ENCODE results near the gene NUDT14. TPM values are rescaled to one million over a fixed set of nuclear protein-coding genes. Genes with fewer than 3 reads are reported as not detected.

The NUDT14 gene
- polyA plus RNA-seq, 3 donors = 22.0 to 37.4 (median 23.9) TPM

- peak overlapping the region in 2 of 7 donors; percentile 6 to 50 for H3K27ac Mint-ChIP-seq
- Histone ChIP-seq H4K20me1 (ENCODE audit: insufficient read depth, low read length) (peaks cover 3% of the 10 kb centered on the region), H3K9me3 (replicated peaks in 1 of 2; ENCODE audit: control insufficient read depth in 1 of 2, insufficient read depth in 1 of 2, low read length in 2 of 2) (peaks cover 0 to 3% of the 10 kb centered on the region in 2 donors), H3K27me3 (ENCODE audit: control insufficient read depth in 2 of 2, insufficient read depth in 2 of 2, low read length in 2 of 2) (no peaks in the 10 kb centered on the region), H2AFZ (ENCODE audit: insufficient read depth, low read depth, low read length, poor library complexity, severe bottlenecking) (no peak overlapping the region), H3K36me3 (replicated peaks in 1 of 2; ENCODE audit: control insufficient read depth in 1 of 2, insufficient read depth in 2 of 2, low read length in 2 of 2) (peaks cover 55 to 77% of the 10 kb centered on the region in 2 donors), H3K4me1 (ENCODE audit: control insufficient read depth in 1 of 2, insufficient read depth in 2 of 2, low read length in 2 of 2) (no peaks in the 10 kb centered on the region), H3K27ac (ENCODE audit: low read depth in 1 of 2, low read length in 2 of 2) (no peak overlapping the region), H3K4me2 (replicated peaks; ENCODE audit: extremely low read depth, low read length, poor library complexity, severe bottlenecking) (no peak overlapping the region), H3K4me3 (replicated peaks in 1 of 3; ENCODE audit: low read depth in 2 of 3, low read length in 3 of 3) (no peak overlapping the region), H3K9ac (ENCODE audit: insufficient read depth, low read length, poor library complexity, severe bottlenecking) (no peak overlapping the region), H3K79me2 (ENCODE audit: insufficient read depth, low read length) (no peaks in the 10 kb centered on the region)
- 96% methylated on average over 15 of the region's 18 CpGs for WGBS (ENCODE audit: insufficient coverage)
- H3K36me3 Mint-ChIP-seq = peaks cover 31 to 62% of the 10 kb centered on the region in 2 donors
- TF ChIP-seq CTCF (IDR thresholded peaks at IDR 0.05) = no peak
- no peaks in the 10 kb centered on the region for H3K4me1 Mint-ChIP-seq
- no peak for DNase-seq
- peaks cover 0 to 6% (median 2%) of the 10 kb centered on the region in 7 donors for H3K9me3 Mint-ChIP-seq
- H3K27me3 Mint-ChIP-seq (ENCODE audit: low read depth in 3 of 3) = peaks cover 0 to 2% (median 0%) of the 10 kb centered on the region in 3 donors
- intact Hi-C loops (cut with micrococcal nuclease) = no loop called here
- H3K4me3 Mint-ChIP-seq = no peak overlapping the region
Measured at GRCh38 chr14:105212541-105213300, 31.6 kb upstream of the NUDT14 start.

GRCh38 chr14:105211758-105212089 is 30.6 kb upstream of the NUDT14 start:
- Mint-ChIP-seq H3K36me3 (peaks cover 23 to 52% of the 10 kb centered on the region in 2 donors), H3K4me1 (no peaks in the 10 kb centered on the region), H3K27ac (no peak overlapping the region), H3K27me3 (ENCODE audit: low read depth in 3 of 3) (peaks cover 0 to 1% (median 0%) of the 10 kb centered on the region in 3 donors), H3K9me3 (peaks cover 0 to 3% (median 0%) of the 10 kb centered on the region in 7 donors), H3K4me3 (no peak overlapping the region)
- Histone ChIP-seq H3K9me3 (replicated peaks in 1 of 2; ENCODE audit: control insufficient read depth in 1 of 2, insufficient read depth in 1 of 2, low read length in 2 of 2) (peaks cover 0 to 3% of the 10 kb centered on the region in 2 donors), H3K36me3 (replicated peaks in 1 of 2; ENCODE audit: control insufficient read depth in 1 of 2, insufficient read depth in 2 of 2, low read length in 2 of 2) (peaks cover 45 to 67% of the 10 kb centered on the region in 2 donors), H3K27me3 (ENCODE audit: control insufficient read depth in 2 of 2, insufficient read depth in 2 of 2, low read length in 2 of 2) (no peaks in the 10 kb centered on the region), H3K9ac (ENCODE audit: insufficient read depth, low read length, poor library complexity, severe bottlenecking) (no peak overlapping the region), H3K4me1 (ENCODE audit: control insufficient read depth in 1 of 2, insufficient read depth in 2 of 2, low read length in 2 of 2) (no peaks in the 10 kb centered on the region), H4K20me1 (ENCODE audit: insufficient read depth, low read length) (peaks cover 3% of the 10 kb centered on the region), H3K79me2 (ENCODE audit: insufficient read depth, low read length) (no peaks in the 10 kb centered on the region), H2AFZ (ENCODE audit: insufficient read depth, low read depth, low read length, poor library complexity, severe bottlenecking) (no peak overlapping the region), H3K27ac (ENCODE audit: low read depth in 1 of 2, low read length in 2 of 2) (no peak overlapping the region), H3K4me3 (replicated peaks in 1 of 3; ENCODE audit: low read depth in 2 of 3, low read length in 3 of 3) (no peak overlapping the region), H3K4me2 (replicated peaks; ENCODE audit: extremely low read depth, low read length, poor library complexity, severe bottlenecking) (no peak overlapping the region)
- DNase-seq = no peak
- intact Hi-C loops (cut with micrococcal nuclease) = no loop called here
- 80% methylated on average over 9 of the region's 9 CpGs for WGBS (ENCODE audit: insufficient coverage)
- no peak for TF ChIP-seq CTCF (IDR thresholded peaks at IDR 0.05)
